ENCODE data around the gene NFIX. TPM values are rescaled to one million over a fixed set of nuclear protein-coding genes. Genes with fewer than 3 reads are reported as not detected.

NFIX gene
- total RNA-seq, 1 donor = 114 TPM

DNA sequence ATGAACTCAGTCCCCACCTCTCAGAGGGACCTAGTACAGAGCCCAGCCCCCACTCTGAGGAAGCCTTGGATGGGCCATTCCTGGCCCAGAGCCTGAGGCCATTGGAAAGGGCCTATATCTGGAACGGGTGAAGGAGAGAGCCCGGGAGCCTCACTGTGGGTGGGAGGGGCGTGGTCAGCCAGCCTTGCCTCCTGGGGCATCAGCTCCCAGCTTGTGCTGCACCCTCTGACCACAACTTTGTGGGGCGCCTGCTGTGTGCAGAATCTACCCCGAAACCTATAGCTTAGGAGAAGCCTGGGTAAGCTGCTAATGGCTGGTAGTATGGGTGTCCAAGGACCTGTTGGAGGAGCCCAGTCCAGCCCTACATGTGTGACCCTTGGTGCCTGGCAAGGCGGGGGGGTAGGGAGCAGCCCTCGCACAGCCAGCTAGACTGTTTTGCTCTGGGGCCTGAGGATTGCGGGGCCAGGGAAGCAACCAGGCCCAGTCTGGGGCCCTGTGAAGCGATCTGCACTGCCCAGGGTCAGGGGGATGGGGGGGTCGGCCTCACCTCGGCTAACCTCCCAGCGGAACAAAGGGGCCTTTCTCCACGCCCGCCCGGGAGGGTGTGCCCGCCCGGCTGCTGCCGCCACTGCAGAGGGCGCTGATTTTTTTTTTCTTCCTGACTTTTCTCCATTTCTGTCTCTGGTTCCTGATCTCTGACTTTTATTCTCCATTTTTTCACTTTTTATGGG is 65.1 kb downstream of the NFIX start:
- TF ChIP-seq, protein P1, sequence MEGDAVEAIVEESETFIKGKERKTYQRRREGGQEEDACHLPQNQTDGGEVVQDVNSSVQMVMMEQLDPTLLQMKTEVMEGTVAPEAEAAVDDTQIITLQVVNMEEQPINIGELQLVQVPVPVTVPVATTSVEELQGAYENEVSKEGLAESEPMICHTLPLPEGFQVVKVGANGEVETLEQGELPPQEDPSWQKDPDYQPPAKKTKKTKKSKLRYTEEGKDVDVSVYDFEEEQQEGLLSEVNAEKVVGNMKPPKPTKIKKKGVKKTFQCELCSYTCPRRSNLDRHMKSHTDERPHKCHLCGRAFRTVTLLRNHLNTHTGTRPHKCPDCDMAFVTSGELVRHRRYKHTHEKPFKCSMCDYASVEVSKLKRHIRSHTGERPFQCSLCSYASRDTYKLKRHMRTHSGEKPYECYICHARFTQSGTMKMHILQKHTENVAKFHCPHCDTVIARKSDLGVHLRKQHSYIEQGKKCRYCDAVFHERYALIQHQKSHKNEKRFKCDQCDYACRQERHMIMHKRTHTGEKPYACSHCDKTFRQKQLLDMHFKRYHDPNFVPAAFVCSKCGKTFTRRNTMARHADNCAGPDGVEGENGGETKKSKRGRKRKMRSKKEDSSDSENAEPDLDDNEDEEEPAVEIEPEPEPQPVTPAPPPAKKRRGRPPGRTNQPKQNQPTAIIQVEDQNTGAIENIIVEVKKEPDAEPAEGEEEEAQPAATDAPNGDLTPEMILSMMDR (IDR thresholded peaks at IDR 0.05; ENCODE audit: extremely low read depth, low read depth, low read length) = no peak
- Histone ChIP-seq H2AFZ (ENCODE audit: low read length) (peak overlapping the region; percentile 12), H3K79me2 (ENCODE audit: insufficient read depth, low read length) (peaks cover 96% of the 10 kb centered on the region), H3K4me3 (ENCODE audit: insufficient read depth, low read length) (peak overlapping the region; percentile 69), H3K4me2 (ENCODE audit: insufficient read depth, low read length) (peak overlapping the region; percentile 89), H3K36me3 (ENCODE audit: insufficient read depth, low read length) (no peaks in the 10 kb centered on the region), H4K20me1 (ENCODE audit: insufficient read depth, low read length) (peaks cover 35% of the 10 kb centered on the region), H3K4me1 (ENCODE audit: insufficient read depth, low read length) (peaks cover 65% of the 10 kb centered on the region), H3K27ac (ENCODE audit: low read depth, low read length) (peak overlapping the region; percentile 69), H3K9me3 (ENCODE audit: low read depth, low read length) (no peaks in the 10 kb centered on the region), H3K27me3 (ENCODE audit: insufficient read depth, low read length) (no peaks in the 10 kb centered on the region)
- DNase-seq (ENCODE audit: insufficient read length, low spot score, missing footprints) = peak; percentile 91

DNA sequence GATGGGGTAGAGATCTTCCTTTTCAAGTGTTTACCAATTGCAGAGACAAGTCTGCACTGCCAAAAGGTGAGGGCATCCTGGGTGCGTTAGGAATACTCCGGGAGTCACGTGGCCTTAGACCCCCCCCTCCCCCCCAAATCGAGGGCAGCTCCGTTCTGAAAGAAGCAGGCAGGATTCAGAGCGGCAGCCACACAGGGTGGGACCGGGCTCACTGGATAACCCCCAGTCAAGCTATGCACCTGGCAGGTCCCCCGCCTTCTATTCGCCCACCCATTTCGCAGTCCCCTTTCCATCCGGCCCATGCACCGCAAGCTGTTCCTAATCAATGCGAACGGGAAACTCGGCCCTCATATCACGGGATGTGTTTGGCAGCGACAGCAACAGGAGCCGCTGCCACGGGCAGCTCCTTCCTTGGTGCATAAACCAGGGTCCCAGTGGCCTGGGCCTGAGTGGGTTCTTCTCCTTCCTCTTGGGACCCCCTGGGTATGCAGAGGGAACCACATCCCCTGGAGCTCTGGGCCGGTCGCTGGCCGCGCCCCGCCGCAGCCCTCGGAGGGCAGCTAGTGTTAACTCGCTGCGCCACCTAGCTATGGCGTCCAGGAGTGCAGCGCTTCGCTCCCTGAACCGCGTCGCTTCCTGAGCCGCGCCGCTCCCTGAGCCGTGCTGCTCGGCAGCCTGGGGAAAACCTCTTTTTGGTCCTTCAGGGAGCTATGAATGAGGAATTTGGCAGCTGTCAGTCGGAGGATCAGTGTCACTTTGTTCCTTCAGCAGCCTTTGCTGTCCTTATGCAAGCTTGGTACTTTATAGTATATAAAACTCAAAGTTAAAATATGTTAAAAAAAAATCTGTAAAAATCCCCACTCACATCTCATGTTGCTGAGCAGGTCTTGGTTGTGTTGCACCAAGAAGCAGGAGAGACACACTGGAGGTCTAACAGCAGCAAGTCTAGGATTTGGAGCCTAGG is 66.0 kb downstream of the NFIX start:
- TF ChIP-seq, protein P1 (IDR thresholded peaks at IDR 0.05; ENCODE audit: extremely low read depth, low read depth, low read length) = peak; percentile 94
- Histone ChIP-seq H4K20me1 (ENCODE audit: insufficient read depth, low read length) (peaks cover 35% of the 10 kb centered on the region), H3K79me2 (ENCODE audit: insufficient read depth, low read length) (peaks cover 97% of the 10 kb centered on the region), H3K4me3 (ENCODE audit: insufficient read depth, low read length) (peak overlapping the region; percentile 69), H3K4me1 (ENCODE audit: insufficient read depth, low read length) (peaks cover 57% of the 10 kb centered on the region), H3K9me3 (ENCODE audit: low read depth, low read length) (no peaks in the 10 kb centered on the region), H3K36me3 (ENCODE audit: insufficient read depth, low read length) (peaks cover 3% of the 10 kb centered on the region), H2AFZ (ENCODE audit: low read length) (peak overlapping the region; percentile 80), H3K27ac (ENCODE audit: low read depth, low read length) (peak overlapping the region; percentile 69), H3K27me3 (ENCODE audit: insufficient read depth, low read length) (no peaks in the 10 kb centered on the region), H3K4me2 (ENCODE audit: insufficient read depth, low read length) (peak overlapping the region; percentile 89)
- DNase-seq (ENCODE audit: insufficient read length, low spot score, missing footprints) = peak; percentile 98

DNA sequence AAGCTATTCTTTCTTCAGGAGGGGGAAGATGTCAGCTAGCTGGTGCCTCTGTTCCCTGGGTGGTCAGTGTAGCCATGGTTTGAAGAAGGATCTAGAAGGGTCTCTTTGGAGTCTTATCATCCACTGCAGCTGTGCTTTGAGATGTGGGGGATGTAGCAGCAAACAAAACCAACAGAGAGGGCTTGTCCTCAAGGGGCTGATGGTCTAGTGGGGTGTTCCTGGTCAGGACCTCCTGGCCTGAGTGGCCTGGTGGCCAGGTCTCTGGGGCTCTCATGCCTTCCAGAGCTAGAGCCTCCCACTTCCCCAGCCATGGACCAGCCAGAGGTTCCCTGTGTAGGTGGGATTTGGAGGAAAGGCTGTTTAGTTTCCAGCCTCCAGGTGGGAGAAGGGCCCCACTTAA is 67.0 kb downstream of the NFIX start:
- Histone ChIP-seq H3K27me3 (ENCODE audit: insufficient read depth, low read length) (no peaks in the 10 kb centered on the region), H3K4me2 (ENCODE audit: insufficient read depth, low read length) (no peak overlapping the region), H3K27ac (ENCODE audit: low read depth, low read length) (peak overlapping the region; percentile 10), H3K79me2 (ENCODE audit: insufficient read depth, low read length) (peaks cover 97% of the 10 kb centered on the region), H4K20me1 (ENCODE audit: insufficient read depth, low read length) (peaks cover 43% of the 10 kb centered on the region), H3K4me1 (ENCODE audit: insufficient read depth, low read length) (peaks cover 47% of the 10 kb centered on the region), H3K9me3 (ENCODE audit: low read depth, low read length) (no peaks in the 10 kb centered on the region), H3K36me3 (ENCODE audit: insufficient read depth, low read length) (peaks cover 3% of the 10 kb centered on the region), H3K4me3 (ENCODE audit: insufficient read depth, low read length) (no peak overlapping the region), H2AFZ (ENCODE audit: low read length) (no peak overlapping the region)
- TF ChIP-seq, protein P1 (IDR thresholded peaks at IDR 0.05; ENCODE audit: extremely low read depth, low read depth, low read length) = no peak
- DNase-seq (ENCODE audit: insufficient read length, low spot score, missing footprints) = peak; percentile 62
